GF-D8 (cell line): Measurements from ENCODE around the gene MAPK1.
"Not testable (repeated sequence)": the region's sequence is repeated elsewhere in the genome, so short reads cannot be mapped to it uniquely, and the experiment has no call there.

ENCODE experiments used
- DNase-seq: peaks from one replicate; lab custom pipeline; 2025; lab: John Stamatoyannopoulos, UW

The MAPK1 gene

GRCh38 chr22:21725956-21726649 lies 141.3 kb downstream of the MAPK1 start:
- no peak for DNase-seq

GRCh38 chr22:21724496-21724895 lies 142.9 kb downstream of the MAPK1 start:
- not testable (repeated sequence) for DNase-seq

- not testable (repeated sequence) for DNase-seq
Measured at GRCh38 chr22:21721195-21721852, 146.1 kb downstream of the MAPK1 start.

DNA sequence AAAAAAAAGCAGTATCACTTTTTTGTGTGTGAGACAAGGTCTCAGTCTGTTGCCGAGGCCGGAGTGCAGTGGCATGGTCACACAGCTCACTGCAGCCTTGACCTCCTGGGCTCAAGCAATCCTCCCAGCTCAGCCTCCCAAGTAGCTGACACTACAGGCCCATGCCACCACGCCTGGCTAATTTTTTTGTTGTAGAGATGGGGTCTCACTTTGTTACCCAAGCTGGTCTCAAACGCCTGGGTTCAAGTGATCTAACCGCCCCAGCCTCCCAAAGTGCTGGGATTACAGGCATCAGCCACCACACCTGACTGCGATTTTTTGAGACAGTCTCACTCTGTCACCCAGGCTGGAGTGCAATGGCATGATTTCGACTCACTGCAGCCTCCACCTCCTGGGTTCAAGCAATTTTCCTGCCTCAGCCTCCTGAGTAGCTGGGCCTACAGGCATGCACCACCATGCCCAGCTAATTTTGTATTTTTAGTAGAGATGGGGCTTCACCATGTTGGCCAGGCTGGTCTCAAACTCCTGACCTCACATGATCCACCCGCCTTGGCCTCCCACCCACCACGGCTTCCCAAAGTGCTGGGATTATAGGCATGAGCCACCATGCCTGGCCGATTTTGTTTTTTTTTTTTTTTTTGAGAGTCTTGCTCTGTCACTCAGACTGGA lies 147.1 kb downstream of the MAPK1 start:
- DNase-seq: not testable (repeated sequence)

- DNase-seq: no peak
Measured at GRCh38 chr22:21719024-21719423, 148.4 kb downstream of the MAPK1 start.

DNA sequence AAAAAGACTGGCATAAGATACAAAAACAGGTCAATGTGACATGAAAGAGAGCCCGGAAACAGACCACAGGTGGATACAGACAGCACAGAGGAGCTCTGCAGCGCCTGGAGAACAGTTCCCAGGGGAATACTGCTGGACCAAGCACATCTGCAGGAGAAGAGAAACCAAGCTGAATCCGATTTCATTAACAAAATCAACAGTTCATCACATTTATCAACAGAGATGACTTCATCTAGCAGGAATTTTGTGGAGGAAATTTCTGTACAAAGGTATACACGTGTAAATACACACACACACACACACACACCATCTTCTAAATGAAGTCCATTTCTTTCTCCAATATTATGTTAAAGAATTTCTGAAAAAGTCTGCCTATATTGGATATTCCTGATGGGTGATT lies 148.9 kb downstream of the MAPK1 start:
- DNase-seq: no peak

- DNase-seq: not testable (repeated sequence)
Measured at GRCh38 chr22:21716395-21717122, 150.9 kb downstream of the MAPK1 start.

DNA sequence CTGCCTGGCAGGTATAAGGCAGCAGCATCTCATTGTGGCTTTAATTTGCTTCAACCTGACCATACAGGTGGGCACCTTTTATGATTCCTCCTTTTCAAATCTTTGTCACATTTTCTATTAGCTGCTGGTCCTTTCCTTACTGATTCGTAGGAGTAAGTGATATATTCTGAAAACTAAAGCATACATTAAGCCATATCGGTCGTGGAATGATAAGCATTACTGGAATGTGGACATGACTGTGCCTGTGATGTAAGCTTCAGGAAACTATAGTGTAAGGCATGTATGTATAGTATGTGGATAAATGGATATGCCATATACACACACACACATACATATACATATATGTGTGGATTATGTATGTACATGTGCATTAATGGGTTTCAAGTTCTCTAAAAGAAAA lies 152.7 kb downstream of the MAPK1 start:
- no peak for DNase-seq

GRCh38 chr22:21714059-21714770 lies 153.2 kb downstream of the MAPK1 start:
- no peak for DNase-seq

- DNase-seq: no peak
Measured at GRCh38 chr22:21713428-21714058, 153.9 kb downstream of the MAPK1 start.

- peak; percentile 68 for DNase-seq
Measured at GRCh38 chr22:21712751-21713427, 154.6 kb downstream of the MAPK1 start.

GRCh38 chr22:21711851-21712250 lies 155.6 kb downstream of the MAPK1 start:
- no peak for DNase-seq

DNA sequence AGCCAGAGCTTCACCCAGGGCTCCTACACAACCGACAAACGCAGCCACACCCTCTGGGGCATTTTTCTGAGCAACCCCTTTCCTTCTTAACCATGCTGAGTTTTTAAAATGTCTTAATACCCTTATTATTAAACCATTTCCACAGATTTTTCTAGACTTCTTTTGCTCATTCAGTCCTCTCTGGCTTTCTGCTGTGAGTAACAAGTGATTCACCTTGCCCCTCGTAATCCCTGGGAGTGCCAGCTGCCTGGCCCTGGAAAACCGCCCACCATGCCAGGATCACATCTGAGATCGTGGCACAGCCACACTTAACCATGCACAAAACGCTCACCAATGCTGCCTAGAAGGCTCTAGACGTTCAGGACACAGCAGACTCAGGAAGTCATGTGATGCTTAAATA lies 157.3 kb downstream of the MAPK1 start:
- DNase-seq: no peak

- no peak for DNase-seq
Measured at GRCh38 chr22:21709688-21710087, 157.8 kb downstream of the MAPK1 start.

GRCh38 chr22:21708960-21709359 lies 158.5 kb downstream of the MAPK1 start:
- no peak for DNase-seq

GRCh38 chr22:21707677-21708076 lies 159.8 kb downstream of the MAPK1 start:
- no peak for DNase-seq
